ENCODE results near the gene SFMBT2. TPM values are rescaled to one million over a fixed set of nuclear protein-coding genes. Genes with fewer than 3 reads are reported as not detected.
"Not testable (repeated sequence)": the region's sequence is repeated elsewhere in the genome, so short reads cannot be mapped to it uniquely, and the experiment has no call there.

The SFMBT2 gene
- total RNA-seq, 1 experiment from 2014 or later, result 0.02 TPM

GRCh38 chr10:7192061-7192460, 218.8 kb downstream of the SFMBT2 start:
- Histone ChIP-seq H3K4me3 (replicated peaks in 1 of 2; ENCODE audit: low read depth in 1 of 2, low read length in 2 of 2) (no peak overlapping the region), H3K27me3 (ENCODE audit: insufficient read depth, low read length) (0 out of 2 replicates have a peak, but pooled peaks cover 5% of the 10 kb centered on the region), H3K9ac (ENCODE audit: low read length) (no peak overlapping the region), H2AFZ (ENCODE audit: low read depth, low read length, poor library complexity, severe bottlenecking) (no peak overlapping the region), H3K9me2 (ENCODE audit: insufficient read depth) (no peaks in the 10 kb centered on the region), H3K36me3 (ENCODE audit: control insufficient read depth in 1 of 2, insufficient read depth in 2 of 2, low read length in 2 of 2) (no peaks in the 10 kb centered on the region), H3K4me1 (ENCODE audit: control insufficient read depth in 1 of 2, insufficient read depth in 2 of 2, low read length in 2 of 2) (no peaks in the 10 kb centered on the region), H3K4me2 (ENCODE audit: low read length) (no peak overlapping the region), H3K27ac (ENCODE audit: low read depth, low read length) (no peak overlapping the region), H4K20me1 (ENCODE audit: insufficient read depth) (no peaks in the 10 kb centered on the region), H3K79me2 (ENCODE audit: insufficient read depth, low read length) (no peaks in the 10 kb centered on the region), H3K9me3 (ENCODE audit: control insufficient read depth in 1 of 2, insufficient read depth in 1 of 2, low read depth in 1 of 2, low read length in 2 of 2) (no peaks in the 10 kb centered on the region)
- no peak for ATAC-seq
- TF ChIP-seq SIN3A (IDR thresholded peaks at IDR 0.05; ENCODE audit: low read depth), result no peak
- TF ChIP-seq ELF1 (IDR thresholded peaks at IDR 0.05; ENCODE audit: borderline replicate concordance, low read depth), result no peak
- no peak for TF ChIP-seq ZFX (IDR thresholded peaks at IDR 0.05)
- no peak for TF ChIP-seq CBX3 (IDR thresholded peaks at IDR 0.05; ENCODE audit: low read depth)
- TF ChIP-seq RAD21 (IDR thresholded peaks at IDR 0.05; ENCODE audit: low read depth), result no peak
- TF ChIP-seq REST (IDR thresholded peaks at IDR 0.05; ENCODE audit: low read depth), result no peak
- no peak for TF ChIP-seq CEBPB (IDR thresholded peaks at IDR 0.05; ENCODE audit: low read depth)
- no peak for TF ChIP-seq TCF7L2 (IDR thresholded peaks at IDR 0.05; ENCODE audit: borderline replicate concordance, extremely low read depth, insufficient read depth, insufficient read length)
- TF ChIP-seq YY1 (IDR thresholded peaks at IDR 0.05; ENCODE audit: extremely low read depth, insufficient replicate concordance, low read depth, low read length), result no peak
- no peak for TF ChIP-seq ATF3 (IDR thresholded peaks at IDR 0.05)
- no peak for TF ChIP-seq SRF (IDR thresholded peaks at IDR 0.05; ENCODE audit: low read depth)
- TF ChIP-seq EZH2 (IDR thresholded peaks at IDR 0.05), result no peak
- no peak for TF ChIP-seq MAX (IDR thresholded peaks at IDR 0.05)
- no peak for TF ChIP-seq EZH2phosphoT487 (IDR thresholded peaks at IDR 0.05; ENCODE audit: borderline replicate concordance)
- TF ChIP-seq SP1 (IDR thresholded peaks at IDR 0.05; ENCODE audit: low read depth), result no peak
- no peak for TF ChIP-seq ZBTB33 (IDR thresholded peaks at IDR 0.05; ENCODE audit: extremely low read depth, insufficient replicate concordance, low read length)
- TF ChIP-seq JUND (IDR thresholded peaks at IDR 0.05), result no peak
- no peak for TF ChIP-seq EGR1 (IDR thresholded peaks at IDR 0.05; ENCODE audit: low read depth)
- TF ChIP-seq POLR2AphosphoS5 (IDR thresholded peaks at IDR 0.05; ENCODE audit: low read depth, low read length), result no peak
- CTCF ChIA-PET, result no interaction called here
- RAD21 ChIA-PET (ENCODE audit: low non-redundant PET in 1 of 2, low total read pairs in 2 of 2, uncharacterized antibody in 2 of 2, unreplicated experiment in 2 of 2), result no interaction called here
- intact Hi-C loops (cut with micrococcal nuclease), result no loop called here
- POLR2A ChIA-PET, result no interaction called here
- BruUV-seq (replicated peaks), result no TSS peak
- DNase-seq (ENCODE audit: low read depth, low spot score), result no peak

- POLR2A ChIA-PET; H3K9me3 ChIP-seq (ENCODE audit: control insufficient read depth in 1 of 2, insufficient read depth in 1 of 2, low read depth in 1 of 2, low read length in 2 of 2); H3K9ac ChIP-seq (ENCODE audit: low read length); CTCF ChIA-PET; H3K4me1 ChIP-seq (ENCODE audit: control insufficient read depth in 1 of 2, insufficient read depth in 2 of 2, low read length in 2 of 2); H3K4me3 ChIP-seq (replicated peaks in 1 of 2; ENCODE audit: low read depth in 1 of 2, low read length in 2 of 2); RAD21 ChIA-PET (ENCODE audit: low non-redundant PET in 1 of 2, low total read pairs in 2 of 2, uncharacterized antibody in 2 of 2, unreplicated experiment in 2 of 2); H3K9me2 ChIP-seq (ENCODE audit: insufficient read depth); H3K4me2 ChIP-seq (ENCODE audit: low read length); H3K27ac ChIP-seq (ENCODE audit: low read depth, low read length); H2AFZ ChIP-seq (ENCODE audit: low read depth, low read length, poor library complexity, severe bottlenecking); intact Hi-C loops (cut with micrococcal nuclease); H3K79me2 ChIP-seq (ENCODE audit: insufficient read depth, low read length); H3K27me3 ChIP-seq (ENCODE audit: insufficient read depth, low read length); H3K36me3 ChIP-seq (ENCODE audit: control insufficient read depth in 1 of 2, insufficient read depth in 2 of 2, low read length in 2 of 2); BruUV-seq (replicated peaks); ATAC-seq; H4K20me1 ChIP-seq (ENCODE audit: insufficient read depth); DNase-seq (ENCODE audit: low read depth, low spot score): not testable (repeated sequence)
Observed at GRCh38 chr10:7190772-7191171, 220.1 kb downstream of the SFMBT2 start.

Measured in HCT116 (cell line).